ENCODE measurements around the gene VSIG10L2. TPM values are rescaled to one million over a fixed set of nuclear protein-coding genes. Genes with fewer than 3 reads are reported as not detected.

Gene VSIG10L2
- total RNA-seq, 4 donors from 2014 or later: under 0.01 to 0.27 (median 0.09) TPM; not detected in 1

GRCh38 chr11:125918140-125918840 lies 27.6 kb upstream of the VSIG10L2 start:
- peaks cover 0 to 49% (median 0%) of the 10 kb centered on the region in 4 donors for H3K27me3 ChIP-seq
- no peaks in the 10 kb centered on the region for H3K9me3 ChIP-seq
- H3K27ac ChIP-seq: no peak overlapping the region
- no peaks in the 10 kb centered on the region for H3K36me3 ChIP-seq
- TF ChIP-seq POLR2A (IDR thresholded peaks at IDR 0.05): no peak
- TF ChIP-seq, protein P1, sequence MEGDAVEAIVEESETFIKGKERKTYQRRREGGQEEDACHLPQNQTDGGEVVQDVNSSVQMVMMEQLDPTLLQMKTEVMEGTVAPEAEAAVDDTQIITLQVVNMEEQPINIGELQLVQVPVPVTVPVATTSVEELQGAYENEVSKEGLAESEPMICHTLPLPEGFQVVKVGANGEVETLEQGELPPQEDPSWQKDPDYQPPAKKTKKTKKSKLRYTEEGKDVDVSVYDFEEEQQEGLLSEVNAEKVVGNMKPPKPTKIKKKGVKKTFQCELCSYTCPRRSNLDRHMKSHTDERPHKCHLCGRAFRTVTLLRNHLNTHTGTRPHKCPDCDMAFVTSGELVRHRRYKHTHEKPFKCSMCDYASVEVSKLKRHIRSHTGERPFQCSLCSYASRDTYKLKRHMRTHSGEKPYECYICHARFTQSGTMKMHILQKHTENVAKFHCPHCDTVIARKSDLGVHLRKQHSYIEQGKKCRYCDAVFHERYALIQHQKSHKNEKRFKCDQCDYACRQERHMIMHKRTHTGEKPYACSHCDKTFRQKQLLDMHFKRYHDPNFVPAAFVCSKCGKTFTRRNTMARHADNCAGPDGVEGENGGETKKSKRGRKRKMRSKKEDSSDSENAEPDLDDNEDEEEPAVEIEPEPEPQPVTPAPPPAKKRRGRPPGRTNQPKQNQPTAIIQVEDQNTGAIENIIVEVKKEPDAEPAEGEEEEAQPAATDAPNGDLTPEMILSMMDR (IDR thresholded peaks at IDR 0.05): no peak
- intact Hi-C loops (cut with DNase I): no loop called here
- WGBS, 2 donors: 76 to 78% methylated on average over 11 to 13 of the region's 13 CpGs
- DNase-seq: no peak
- H3K4me3 ChIP-seq: no peak overlapping the region
- H3K4me1 ChIP-seq: no peaks in the 10 kb centered on the region

DNA sequence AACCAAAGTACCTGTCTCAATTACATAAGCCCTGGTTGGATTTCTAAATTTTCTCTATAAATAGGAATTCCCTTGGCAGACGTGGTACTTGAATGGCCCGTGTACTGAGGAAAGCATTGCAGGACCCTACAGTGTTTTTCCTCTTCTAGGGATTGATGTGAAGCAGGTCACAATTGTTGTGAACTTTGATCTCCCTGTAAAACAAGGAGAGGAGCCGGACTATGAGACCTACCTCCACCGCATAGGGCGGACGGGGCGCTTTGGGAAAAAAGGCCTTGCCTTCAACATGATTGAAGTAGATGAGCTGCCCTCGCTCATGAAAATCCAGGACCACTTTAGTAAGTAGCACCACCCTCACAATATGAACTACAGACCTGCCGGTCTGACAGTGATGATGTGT lies 24.8 kb upstream of the VSIG10L2 start:
- Histone ChIP-seq H3K4me3 (no peak overlapping the region), H3K4me1 (no peaks in the 10 kb centered on the region), H3K36me3 (no peaks in the 10 kb centered on the region), H3K9me3 (no peaks in the 10 kb centered on the region), H3K27ac (no peak overlapping the region), H3K27me3 (peaks cover 0 to 46% (median 0%) of the 10 kb centered on the region in 4 donors)
- DNase-seq: no peak
- 76 to 85% methylated on average over 8 of the region's 9 CpGs for WGBS, 2 donors
- intact Hi-C loops (cut with DNase I): loop anchor here (5.0 kb wide), 1 partner anchor 276 kb away; no protein-coding TSS in a partner anchor
- TF ChIP-seq POLR2A (IDR thresholded peaks at IDR 0.05): no peak
- TF ChIP-seq, protein P1 (IDR thresholded peaks at IDR 0.05): no peak

DNA sequence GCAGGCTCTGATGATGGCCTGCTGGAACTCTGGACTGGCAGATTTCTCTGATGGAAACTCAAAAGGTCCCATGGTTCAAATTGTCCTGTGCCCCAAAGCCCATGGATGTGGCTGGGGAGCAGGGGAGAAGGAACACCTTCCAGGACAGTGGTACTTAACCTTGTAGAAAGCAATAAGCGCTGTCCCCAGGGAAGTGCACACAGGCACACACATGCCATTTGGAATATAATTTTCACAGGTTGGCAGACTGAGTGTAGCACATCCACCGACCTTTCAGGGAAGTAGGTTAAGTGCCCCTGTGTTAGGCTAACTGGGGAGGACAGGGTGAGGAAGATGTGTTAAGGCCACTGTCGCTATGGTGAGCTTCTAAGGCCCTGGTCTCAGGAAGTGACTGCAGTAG lies 23.7 kb upstream of the VSIG10L2 start:
- Histone ChIP-seq H3K4me1 (no peaks in the 10 kb centered on the region), H3K4me3 (no peak overlapping the region), H3K27ac (no peak overlapping the region), H3K27me3 (peaks cover 0 to 40% (median 0%) of the 10 kb centered on the region in 4 donors), H3K9me3 (no peaks in the 10 kb centered on the region), H3K36me3 (no peaks in the 10 kb centered on the region)
- 63 to 90% methylated on average over 3 of the region's 3 CpGs for whole genome bisulfite sequencing, 2 donors
- no peak for DNase-seq
- TF ChIP-seq POLR2A (IDR thresholded peaks at IDR 0.05): no peak
- TF ChIP-seq, protein P1 (IDR thresholded peaks at IDR 0.05): no peak
- intact Hi-C loops (cut with DNase I): loop anchor here (5.0 kb wide), 1 partner anchor 275 kb away; no protein-coding TSS in a partner anchor

- WGBS, 2 donors: 4 to 6% methylated on average over 8 of the region's 8 CpGs
- intact Hi-C loops (cut with DNase I): loop anchor here (5.0 kb wide), 1 partner anchor 274 kb away; no protein-coding TSS in a partner anchor
These were observed 22.7 kb upstream of the VSIG10L2 start for GRCh38 chr11:125923012-125923579.

More at GRCh38 chr11:125923012-125923579, 22.7 kb upstream of the VSIG10L2 start:
- Histone ChIP-seq H3K4me3 (no peak overlapping the region), H3K27me3 (peaks cover 0 to 33% (median 0%) of the 10 kb centered on the region in 4 donors), H3K27ac (no peak overlapping the region), H3K4me1 (no peaks in the 10 kb centered on the region), H3K9me3 (no peaks in the 10 kb centered on the region), H3K36me3 (no peaks in the 10 kb centered on the region)
- DNase-seq: no peak
- TF ChIP-seq, protein P1 (IDR thresholded peaks at IDR 0.05): peak; percentile 54 to 80 (median 69)
- TF ChIP-seq POLR2A (IDR thresholded peaks at IDR 0.05): no peak

Data from esophagus squamous epithelium (tissue), 5 donors.